SH-SY5Y (cell line): ENCODE measurements around the gene FAM98A.

Experiments used
- GATA2 ChIP-seq: IDR thresholded peaks from 2 replicates; pipeline ENCODE4 v1.6.1; 2011; ENCODE audit warnings: mild to moderate bottlenecking, low read depth, low read length
- GATA3 ChIP-seq: IDR thresholded peaks from 2 replicates; pipeline ENCODE4 v1.6.1; 2011; ENCODE audit warnings: low read depth, mild to moderate bottlenecking, low read length, moderate library complexity

DNA sequence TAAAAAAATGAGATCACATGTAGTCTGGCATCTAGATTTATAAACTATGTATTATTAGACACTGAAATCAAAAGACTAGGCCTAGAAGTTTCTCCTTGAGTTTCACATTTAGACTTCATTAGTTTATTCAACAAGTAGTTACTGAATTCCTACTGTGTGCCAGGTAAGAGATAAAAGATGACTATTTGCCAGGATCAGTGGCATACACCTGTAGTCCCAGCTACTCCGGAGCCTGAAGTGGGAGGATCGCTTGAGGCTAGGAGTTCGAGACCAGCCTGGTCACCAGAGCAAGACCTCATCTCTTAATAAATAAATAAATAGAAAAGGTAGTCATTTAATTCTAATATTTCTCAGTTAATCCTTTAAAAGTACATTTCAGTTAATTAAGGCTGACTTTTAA is 2.1 kb downstream of the FAM98A start:
- TF ChIP-seq GATA2, result no peak
- no peak for TF ChIP-seq GATA3
